HG03103 (cell line): ENCODE data around the gene GMFB.

ENCODE experiments used
- ATAC-seq: cut with Tn5 transposase; IDR thresholded peaks from one replicate; pipeline ENCODE4 v1.9.1; 2021; ENCODE audit warnings: low read depth; ENCODE audit not compliant: unreplicated experiment

The GMFB gene

DNA sequence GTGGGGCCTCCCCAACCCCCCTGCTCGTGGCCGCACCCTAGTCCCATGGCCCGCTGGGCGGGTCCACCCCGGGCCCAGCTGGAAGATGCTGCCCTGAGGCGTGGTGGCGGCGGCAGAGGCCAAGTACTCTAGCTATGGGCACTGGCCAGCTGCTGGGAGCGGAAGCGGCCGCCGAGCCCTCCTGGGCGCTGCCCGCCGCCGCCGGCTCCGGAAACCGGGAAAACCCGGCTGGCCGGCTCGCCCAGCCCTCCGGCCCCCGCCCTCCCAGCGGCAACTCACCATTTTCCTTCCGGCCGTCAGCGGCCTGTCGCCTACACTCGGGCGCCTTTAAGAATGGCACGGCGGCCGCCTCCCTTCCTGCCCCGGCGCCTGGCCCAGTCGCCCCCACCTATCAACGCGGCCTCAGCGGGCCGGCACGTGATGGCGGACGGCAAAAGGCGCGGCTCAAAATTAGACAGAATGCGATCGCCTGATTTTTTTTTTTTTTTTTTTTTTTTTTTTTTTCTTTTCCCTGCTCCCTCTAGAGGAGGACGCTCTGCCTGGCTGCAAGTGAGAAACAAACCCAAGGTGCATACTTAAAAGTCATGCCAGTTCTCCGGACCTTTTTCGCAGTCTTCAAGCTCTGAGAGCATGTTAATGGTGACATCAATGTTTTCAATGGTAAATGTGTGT is at the start of gene GMFB:
TSS of gene GMFB (minus strand) at position 335 of the 672 bp plus-strand sequence. CDS start at position 282, 53 bp downstream.
- peak; percentile 85 for ATAC-seq

DNA sequence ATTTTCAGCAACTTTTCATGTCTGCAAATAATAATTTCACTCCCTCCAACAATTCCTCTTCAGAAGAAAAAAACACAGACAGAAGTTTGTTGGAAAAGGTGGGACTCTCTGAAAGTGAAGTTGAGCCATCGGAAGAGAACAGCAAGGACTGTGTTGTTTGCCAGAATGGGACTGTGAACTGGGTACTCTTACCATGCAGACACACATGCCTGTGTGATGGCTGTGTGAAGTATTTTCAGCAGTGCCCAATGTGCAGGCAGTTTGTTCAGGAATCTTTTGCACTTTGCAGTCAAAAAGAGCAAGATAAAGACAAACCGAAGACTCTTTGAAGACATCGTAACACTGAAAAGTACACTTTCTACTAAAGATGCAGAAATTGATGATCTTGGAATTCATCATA is 49.3 kb upstream of the GMFB start:
- no peak for ATAC-seq

DNA sequence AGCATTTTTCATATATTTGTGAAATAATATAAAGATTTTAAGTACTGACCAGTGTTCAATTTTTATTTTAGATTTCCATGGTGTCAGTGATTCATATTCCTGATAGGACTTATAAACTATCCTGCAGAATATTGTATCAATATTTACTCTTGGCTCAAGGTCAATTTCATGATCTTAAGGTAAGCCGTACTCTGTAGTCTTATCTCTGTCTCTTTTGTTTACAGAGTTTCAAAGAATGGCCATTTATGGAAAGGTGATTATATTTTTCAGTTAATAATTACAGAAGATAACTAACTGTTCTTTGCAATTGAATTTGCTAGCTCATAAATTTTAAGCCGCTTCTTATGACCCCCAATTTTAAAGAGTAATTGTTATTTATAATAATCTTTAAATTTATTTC is 48.9 kb upstream of the GMFB start:
- ATAC-seq: no peak

DNA sequence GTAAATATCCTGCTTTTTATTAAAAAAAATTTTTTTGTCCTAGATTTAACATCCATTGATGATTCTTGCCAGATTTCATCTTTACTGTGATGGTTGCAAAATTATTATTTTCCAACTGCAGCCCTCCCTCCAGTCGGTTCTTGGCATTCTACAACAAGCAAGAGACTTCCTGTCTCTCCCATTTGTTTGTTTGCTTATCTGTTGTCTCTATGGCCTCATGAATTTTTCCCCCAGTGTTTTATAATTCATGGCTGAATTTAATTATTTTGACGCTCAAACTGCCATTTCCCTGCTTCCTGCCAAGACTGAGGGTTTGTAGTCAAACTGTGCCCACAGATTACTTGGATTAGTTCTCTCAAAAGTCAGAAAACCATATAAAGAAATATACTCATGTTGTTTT is 46.9 kb upstream of the GMFB start:
- ATAC-seq: no peak

DNA sequence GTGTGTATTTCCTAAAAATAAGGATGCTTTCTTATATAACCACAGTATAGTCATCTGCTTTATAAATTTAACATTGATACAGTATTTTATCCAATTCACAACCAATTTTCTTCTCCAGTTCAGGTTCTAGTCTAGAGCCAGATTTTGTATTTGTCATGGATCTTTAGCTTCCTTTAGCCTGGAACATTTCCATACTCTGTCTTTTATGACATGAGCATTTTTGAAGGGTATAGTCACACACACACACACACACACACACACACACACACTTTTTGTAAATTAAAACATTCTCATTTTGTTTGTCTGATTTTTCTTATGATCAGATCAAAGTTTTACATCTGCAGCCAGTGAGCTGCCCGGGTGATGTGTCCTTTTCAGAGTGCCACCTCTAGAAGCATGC is 46.3 kb upstream of the GMFB start:
- ATAC-seq: no peak

DNA sequence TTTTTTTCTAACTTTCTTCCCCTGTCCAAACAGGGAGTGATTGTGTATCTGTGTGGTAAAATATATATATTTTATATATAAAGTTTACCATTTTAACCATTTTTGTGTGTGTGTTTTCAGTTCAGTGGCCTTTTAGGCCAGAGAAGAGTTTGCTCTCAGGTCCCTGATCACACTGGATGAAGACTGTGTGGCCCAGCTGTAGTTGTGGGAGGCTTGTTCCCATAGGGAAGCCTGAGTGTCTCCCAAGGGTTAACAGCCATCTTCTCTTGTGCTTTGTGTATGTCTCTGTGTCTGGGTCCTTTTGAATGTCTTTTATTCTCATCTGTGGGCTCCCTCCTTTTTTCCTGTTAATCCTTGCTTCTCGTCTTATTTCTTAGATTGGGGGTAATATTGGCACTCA is 44.3 kb upstream of the GMFB start:
- peak; percentile 21 for ATAC-seq

DNA sequence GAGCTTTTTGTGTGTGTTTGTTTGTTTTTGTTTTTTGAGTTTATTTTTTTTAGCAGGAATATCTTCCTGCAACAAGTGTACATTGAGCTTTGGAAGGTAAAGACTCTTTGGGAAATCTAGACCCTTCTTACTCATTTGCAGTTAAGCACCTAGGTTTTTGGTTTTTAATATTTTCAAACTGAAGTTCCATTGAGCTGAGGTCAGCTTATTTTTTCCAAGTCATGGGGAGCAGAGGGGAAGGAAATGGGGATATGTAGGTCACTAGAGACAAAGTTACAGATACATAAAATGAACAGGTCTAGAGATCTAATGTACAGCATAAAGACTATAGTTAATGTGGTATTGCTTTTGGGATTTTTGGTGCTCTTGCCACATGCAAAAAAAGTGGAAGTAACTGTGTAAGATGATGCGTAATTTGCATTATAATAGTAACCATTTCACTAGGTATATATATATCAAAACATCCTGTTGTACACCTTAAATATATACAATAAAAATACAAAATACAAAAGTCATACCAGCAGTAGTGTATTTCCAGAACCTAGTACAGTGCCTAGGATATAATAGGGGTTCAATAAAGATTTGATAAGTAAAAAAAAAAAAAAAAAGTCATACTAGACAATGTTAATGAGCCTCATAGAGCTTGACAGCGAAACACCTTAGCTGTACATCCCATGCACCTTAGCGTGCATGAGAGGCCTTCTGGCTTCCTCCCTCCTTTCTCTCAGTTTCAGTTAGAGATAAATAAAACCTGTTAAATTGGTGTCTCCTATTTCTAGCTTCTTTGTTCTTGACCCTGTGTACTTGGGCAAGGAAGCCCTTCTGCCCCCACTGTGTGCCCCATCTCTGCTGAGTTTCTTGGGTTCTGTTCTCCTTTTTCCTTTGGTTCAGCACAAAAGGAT is 43.6 kb upstream of the GMFB start:
- ATAC-seq: peak; percentile 93

DNA sequence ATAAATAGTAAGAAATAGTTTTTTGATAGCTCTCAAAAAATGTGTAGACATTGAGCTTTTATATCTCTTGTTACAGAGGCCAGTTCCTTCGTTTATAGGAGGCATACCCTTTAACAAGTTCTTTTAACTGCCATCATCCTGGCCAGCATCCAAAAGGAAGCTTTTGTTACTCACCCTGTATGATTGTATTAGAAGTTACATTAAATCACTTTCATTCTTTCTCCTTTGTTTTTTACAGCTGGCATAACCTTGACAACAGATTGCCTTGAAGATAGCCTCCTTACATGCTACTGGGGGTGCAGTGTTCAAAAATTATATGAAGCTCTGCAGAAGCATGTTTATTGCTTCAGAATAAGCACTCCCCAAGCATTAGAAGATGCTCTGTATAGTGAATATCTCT is 41.0 kb upstream of the GMFB start:
- ATAC-seq: no peak

DNA sequence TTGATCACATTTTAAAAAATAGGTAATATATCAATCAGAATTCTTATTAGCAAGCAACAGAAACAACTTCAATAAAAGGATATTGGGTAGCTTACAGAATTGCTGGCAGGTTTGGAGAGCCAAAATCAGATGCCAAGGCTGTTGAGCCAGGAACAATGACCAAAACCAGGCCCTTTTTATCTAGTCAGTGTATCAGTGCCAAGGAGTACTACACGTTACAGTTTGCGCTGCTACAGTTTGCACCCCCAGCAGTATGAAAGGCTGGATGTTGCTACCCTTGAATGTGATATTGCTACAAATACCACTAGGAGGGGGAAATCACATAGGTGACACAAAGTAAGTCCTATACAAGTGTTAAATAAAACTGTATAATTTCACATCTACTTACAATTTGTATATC is 40.2 kb upstream of the GMFB start:
- ATAC-seq: no peak

DNA sequence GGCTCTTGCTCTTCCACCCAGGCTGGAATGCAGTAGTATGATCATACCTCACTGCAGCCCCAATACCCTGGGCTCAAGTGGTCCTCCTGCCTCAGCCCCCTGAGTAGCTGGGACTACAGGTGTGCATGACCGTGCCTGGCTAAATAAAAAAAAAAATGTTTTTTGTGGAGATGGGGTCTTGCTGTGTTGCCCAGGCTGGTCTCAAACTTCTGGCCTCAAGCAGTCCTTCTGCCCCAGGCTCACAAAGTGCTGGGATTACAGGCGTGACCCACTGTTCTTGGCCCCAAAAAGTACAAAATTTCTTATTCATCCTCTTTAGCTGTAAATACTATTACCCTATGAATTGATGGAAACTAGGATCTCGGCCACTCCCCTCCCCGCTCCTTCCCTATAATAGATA is 35.6 kb upstream of the GMFB start:
- no peak for ATAC-seq

DNA sequence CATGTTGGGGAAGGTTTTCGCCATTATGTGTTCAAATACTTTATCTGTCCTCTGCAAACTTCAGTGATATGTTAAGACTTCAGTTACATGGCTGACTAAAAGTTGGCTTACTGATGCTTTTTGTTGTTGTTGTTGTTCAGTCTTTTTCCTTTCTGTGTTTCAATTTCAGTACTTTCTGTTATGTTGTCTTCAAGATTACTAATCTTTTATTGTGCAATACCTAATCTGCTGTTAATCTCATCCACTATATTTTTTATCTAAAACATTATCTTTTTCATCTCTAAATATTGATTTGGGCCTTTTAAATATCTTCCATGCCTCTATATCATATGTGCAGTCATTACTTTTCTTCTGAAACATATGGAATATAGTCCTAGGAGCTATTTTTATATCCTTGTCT is 27.9 kb upstream of the GMFB start:
- no peak for ATAC-seq

DNA sequence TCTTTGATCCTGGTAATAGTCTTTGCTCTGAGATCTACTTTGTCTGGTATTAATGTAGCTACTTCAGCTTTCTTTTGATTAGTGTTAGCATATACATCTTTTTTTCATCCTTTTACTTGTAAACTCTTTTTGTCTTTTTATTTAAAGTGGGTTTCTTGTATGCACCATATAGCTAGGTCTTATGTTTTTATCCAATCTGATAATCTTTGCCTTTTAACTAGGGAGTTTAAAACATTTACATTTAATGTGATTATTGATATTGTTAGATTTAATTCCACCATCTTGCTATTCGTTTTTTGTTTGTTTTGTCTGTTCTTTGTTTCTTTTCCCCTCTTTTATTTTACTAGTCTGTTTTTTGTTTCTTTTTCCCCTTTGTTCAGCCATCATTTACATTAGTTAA is 26.9 kb upstream of the GMFB start:
- ATAC-seq: no peak

DNA sequence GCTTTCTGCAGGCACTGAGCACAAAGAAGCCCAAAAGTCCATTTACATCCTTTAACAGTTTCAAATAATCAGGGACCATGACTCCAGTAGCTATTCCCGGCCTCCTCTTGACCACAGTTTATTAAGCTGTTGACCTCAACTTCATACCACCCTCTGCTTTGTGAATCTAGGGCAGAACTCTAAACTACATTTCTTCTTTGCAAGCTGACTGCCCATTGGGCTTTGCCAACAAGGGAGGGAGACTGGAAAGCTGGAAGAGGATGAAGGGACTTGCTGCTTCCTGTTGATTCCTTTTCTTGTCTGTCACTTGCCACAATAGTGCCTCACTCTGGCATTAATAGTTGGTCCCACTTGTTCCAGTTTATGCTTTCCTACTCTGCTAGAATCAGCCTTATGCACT is 23.6 kb upstream of the GMFB start:
- no peak for ATAC-seq

DNA sequence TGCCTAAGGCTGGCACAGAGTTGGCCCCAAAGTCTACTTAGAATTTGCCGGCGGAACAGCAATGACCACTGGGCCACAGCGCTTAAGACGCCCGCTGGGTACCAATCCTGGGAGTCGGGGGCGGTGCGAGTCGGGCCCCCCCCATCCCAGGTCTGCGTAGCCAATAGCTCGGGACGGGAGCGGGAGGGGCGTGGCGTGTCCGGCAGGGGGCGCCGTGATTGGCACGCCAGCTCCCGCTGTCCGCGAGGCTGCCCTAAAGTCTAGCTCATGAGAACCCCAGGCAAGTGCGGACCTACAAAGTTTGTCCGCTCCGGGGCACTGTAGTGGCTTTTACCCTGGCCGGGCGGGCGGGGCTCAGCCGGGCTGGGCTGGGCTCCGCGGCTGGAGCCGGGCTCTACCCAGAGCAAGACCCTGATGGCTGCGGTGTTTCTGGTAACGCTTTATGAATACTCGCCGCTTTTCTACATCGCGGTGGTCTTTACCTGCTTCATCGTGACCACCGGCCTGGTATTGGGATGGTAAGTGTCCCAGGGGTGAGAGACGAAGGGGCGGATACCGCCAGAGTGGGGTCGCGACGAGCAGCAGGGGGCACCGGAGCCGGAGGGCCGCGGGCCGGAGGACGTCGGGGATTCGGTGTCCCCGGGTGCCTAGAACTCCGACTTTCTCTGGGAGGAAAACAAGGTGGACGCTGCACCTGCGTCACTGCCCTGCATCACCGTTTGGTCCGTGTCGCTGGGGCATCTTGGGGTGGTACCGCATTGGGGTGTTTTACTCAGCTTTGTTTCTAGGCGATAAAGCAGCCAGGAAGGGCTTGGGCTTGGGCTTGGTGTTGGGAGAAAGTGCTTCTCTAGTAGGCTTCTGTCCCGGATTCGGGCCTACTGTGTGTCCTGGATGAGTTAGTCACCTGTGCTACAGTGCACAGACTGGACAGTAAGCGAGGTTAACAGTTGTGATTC is 21.0 kb upstream of the GMFB start, which contains the start of gene CGRRF1:
TSS of gene CGRRF1 (plus strand) at position 361 of the 956 bp plus-strand sequence. CDS start at position 415, 54 bp downstream.
- peak; percentile 94 for ATAC-seq

DNA sequence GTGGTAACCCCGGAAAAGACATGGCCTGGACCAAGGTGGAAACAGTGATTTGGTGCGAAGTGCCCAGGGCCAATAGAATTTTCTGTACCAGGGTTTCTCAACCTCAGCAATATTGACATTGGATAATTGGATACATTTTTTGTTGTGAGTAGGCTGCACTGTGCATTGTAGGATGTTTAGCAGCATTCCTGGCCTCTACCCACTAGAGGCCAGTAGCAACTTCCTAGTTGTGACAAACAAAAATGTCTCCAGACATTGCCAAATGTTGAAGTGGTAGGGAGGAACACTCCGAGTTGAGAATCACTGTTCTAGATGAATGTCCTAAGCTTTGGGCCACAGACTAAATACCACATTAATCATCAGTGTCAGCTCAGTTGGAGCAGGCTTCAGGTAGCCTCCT is 14.7 kb upstream of the GMFB start:
- ATAC-seq: no peak

DNA sequence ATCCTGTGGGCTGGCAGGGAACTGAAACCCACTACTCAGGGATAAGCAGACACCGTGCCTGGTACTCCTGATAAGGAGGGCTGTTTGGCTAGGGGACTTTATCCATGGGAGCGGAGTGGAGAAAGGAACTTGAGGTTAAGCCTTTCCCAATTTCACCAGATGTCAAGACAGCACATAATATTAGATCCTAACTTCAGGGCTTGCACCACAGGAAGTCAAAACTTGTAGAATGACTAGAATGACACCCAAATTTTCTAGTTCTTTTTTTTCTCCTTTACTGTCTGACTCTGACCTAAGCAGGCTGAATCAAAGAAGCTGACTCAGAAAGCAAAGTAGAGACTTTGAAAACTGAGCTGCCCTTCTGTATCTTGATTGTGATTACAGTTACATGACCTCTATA is 13.8 kb upstream of the GMFB start:
- no peak for ATAC-seq

DNA sequence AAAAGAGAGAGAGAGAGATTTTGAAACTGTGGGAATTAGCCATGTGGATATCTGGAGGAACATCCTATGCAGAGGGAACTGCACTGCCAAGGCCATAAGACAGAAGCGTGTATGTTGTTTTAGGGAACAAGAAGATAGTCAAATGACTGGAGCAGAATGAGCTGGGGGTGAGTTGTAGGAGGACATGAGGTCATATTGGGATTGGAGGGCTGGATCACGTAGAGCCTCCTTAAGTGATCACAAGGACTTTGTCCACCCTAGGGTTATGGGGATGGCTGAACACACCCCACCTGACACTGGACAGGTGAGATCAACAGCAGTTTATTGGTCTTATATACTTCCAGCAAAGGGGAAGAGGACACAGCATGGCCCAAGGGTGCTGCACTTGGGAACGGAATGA is 12.7 kb upstream of the GMFB start:
- no peak for ATAC-seq

DNA sequence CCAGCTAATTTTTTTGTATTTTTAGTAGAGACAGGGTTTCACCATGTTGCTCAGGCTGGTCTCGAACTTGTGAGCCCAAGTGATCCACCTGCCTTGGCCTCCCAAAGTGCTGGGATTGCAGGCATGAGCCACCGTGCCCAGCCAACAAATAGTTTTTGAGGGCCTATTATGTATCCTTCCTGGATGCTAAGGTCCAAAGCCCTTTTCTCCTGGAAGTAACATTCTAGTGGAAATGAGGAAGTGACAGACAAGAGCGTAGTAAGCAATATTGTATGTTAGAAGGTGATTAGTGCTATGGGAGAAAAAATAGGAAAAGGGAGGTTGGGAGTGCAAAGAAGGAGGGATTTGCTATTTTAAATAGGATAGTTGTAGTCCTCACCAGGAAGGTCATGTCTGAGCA is 12.0 kb upstream of the GMFB start:
- ATAC-seq: no peak

DNA sequence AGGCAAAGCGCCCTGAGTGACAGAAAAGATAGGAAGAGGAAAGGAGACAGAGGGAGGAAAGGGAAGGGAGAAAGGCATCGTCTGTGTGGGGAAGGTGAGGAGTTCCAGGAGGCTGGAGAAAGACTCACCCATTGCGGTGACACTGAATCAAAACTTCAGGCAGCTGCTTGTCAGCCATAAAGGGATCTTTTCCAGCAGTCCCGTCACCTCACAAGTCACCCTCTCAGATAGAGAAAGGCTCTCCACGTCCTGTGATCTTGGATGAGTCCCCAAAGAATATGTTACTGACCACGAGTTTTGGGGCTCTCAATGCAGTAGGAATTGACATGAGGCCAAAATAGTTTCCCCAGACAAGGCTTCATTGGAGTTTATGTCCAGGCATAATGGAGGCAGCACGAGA is 9.8 kb upstream of the GMFB start:
- ATAC-seq: no peak

DNA sequence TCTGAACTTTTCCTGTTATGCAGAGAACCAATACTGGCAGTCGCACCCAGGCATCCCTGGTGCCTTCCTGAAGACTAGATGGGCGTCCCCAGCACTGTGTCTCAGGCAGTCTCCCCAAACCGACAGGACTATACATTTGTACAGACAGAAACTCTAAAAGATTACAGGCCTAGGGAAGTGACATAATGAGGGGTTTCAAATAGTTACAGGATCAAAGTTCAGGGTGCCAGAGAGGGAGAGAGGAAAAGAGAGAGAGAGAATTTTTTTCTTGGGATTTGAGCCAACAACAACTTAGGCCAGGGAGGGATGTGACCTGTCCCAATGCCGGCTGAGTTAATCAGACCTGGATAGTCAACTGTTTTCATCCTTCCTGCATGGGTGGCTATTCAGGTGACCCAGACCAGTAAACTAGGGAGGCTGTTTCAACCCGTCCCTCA is 9.3 kb upstream of the GMFB start:
- no peak for ATAC-seq

DNA sequence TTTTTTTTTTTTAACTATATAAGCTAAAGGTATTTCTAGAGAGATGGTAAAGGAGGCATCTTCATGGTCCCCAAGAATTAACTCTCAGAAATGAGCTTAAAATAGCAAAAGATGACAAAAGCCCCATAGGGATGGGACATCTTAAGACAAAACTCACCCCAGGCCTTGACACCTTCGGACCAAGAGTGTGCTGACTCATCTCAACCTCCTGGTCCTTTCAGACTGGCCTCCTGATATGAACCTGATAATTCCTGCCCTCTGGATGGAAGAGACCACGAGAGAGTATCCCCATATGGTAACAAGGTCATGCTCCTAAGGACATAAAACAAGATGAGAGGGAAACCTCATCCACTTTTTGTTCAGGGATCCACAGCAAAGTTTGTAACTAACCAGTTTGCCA is 8.4 kb upstream of the GMFB start:
- ATAC-seq: no peak
